Midbrain (tissue), 1 donor: ENCODE results near the gene RASGEF1C.
A peak's percentile ranks its signal among the peaks of the same experiment; 100 is the strongest.
"Not testable (repeated sequence)": the region's sequence is repeated elsewhere in the genome, so short reads cannot be mapped to it uniquely, and the experiment has no call there.

ENCODE experiments used
- DNase-seq: peaks from one replicate; lab custom pipeline; 2025; lab: John Stamatoyannopoulos, UW

The RASGEF1C gene

DNA sequence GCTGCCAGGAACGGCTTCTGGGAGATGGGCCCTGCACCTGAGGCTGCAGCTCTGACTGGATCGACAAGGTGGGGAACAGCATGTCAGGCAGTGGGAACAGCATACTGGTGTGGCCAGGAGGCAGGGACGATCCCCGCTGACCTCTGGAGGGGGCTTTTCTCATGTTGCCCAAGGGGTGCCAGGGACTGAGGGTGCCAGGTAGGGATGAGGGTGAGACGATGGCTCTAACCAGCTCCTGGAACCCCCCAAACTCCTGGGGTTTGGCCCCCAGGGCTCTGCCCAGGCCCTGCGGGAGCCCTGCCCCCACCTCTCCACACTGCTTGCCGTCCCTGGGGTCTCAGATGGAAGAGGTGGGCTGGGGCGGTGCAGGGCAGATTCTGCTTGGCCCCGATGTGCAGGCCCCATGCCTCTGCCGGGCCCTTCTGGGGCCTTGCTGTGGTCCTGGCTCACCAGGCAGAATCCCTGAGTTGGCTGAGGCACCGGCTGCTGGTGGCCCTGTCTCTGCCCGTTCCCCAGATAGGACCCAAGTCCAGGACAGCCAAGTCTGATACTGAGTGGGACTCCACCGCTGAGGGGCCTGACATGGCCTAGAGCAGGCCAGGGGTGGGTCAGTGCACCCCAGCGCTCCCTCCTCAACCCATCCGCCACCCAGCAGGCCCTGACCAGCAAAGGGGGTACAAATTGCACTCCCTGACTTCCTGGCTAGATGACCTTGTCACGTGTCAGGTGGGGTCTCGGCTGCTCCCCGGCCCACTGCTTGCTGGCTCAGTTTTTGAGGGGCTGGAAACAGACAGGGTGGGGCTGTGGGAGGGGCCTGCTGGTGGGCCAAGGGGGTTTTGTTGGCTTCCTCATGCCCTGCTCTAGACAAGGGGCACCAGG is 109.0 kb downstream of the RASGEF1C start:
- DNase-seq: no peak

- DNase-seq: no peak
These were observed 109.8 kb downstream of the RASGEF1C start for GRCh38 chr5:180098991-180099732.

GRCh38 chr5:180098526-180098925 is 110.5 kb downstream of the RASGEF1C start:
- no peak for DNase-seq

- no peak for DNase-seq
These were observed 111.1 kb downstream of the RASGEF1C start for GRCh38 chr5:180097926-180098325.

GRCh38 chr5:180097163-180097894 is 111.7 kb downstream of the RASGEF1C start:
- no peak for DNase-seq

DNA sequence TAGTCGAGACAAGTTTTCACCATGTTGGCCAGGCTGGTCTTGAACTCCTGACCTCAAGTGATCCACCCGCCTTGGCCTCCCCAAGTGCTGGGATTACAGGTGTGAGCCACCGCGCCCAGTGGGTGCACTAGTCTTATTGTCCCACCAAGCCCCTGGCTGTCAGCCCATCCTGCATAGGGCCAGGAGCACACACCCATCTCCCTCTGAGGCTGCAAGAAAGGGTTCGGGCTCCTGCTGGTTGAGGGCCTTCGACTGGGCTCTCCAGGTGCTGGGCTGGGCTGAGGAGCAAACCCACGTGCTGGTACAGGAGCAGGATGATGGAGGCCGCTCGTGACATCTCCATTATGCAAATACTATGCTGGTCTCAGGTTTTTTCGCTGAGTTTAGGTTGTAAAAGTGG is 112.4 kb downstream of the RASGEF1C start:
- no peak for DNase-seq

GRCh38 chr5:180095545-180095944 is 113.5 kb downstream of the RASGEF1C start:
- DNase-seq: no peak

DNA sequence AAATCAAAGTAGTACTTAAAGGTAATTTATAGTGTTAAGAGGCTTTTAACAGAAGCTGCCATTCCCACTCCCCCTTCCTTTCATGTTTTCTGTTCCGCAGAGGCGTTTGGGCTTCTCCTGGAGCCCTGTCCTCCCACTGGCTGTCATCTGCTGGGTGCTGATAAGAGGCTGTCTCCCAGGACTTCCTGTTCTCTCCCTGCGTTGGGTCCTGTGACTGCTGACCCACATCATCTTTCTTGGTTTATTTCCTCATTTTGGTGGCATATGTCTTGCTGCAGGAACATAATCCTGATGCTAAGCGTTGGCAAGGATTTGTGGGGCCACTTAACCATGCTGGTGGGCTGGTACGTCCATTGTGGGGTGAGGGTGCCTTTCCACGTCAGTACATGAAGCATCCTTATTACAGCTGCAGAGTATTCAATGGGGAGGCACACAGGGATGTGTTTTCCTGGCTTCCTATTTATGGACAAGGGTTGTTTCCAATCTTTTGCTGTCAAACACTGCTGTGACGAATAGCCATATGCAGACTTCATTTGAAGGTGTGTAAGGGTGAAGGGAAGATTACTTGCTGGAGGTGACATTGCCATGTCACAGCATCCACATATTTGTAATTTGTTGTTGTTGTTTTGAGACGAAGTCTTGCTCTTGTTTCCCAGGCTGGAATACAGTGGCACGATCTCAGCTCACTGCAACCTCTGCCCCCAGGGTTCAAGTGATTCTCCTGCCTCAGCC is 115.2 kb downstream of the RASGEF1C start:
- peak; percentile 42 for DNase-seq

DNA sequence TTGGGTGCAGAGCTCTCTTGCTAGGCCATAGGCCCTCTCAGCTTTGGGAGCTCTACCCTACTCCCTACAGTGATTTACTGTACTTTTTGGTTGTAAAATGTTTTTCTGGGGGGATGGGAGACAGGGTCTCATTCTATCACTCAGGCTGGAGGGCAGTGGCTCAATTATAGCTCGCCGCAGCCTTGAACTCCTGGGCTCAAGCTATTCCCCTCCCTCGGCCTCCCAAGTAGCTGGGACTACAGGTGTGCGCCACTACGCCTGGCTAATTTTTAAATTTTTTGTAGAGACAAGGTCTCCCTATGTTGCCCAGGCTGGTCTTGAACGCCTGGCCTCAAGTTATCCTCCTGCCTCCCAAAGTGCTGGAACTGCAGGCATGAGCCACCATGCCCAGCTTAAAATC is 115.8 kb downstream of the RASGEF1C start:
- DNase-seq: no peak

- DNase-seq: peak; percentile 29
These were observed 118.1 kb downstream of the RASGEF1C start for GRCh38 chr5:180090769-180091546.

- DNase-seq: peak; percentile 73
These were observed 118.8 kb downstream of the RASGEF1C start for GRCh38 chr5:180090098-180090768.

- DNase-seq: not testable (repeated sequence)
These were observed 119.4 kb downstream of the RASGEF1C start for GRCh38 chr5:180089628-180090027.

- no peak for DNase-seq
These were observed 120.5 kb downstream of the RASGEF1C start for GRCh38 chr5:180088561-180088960.

DNA sequence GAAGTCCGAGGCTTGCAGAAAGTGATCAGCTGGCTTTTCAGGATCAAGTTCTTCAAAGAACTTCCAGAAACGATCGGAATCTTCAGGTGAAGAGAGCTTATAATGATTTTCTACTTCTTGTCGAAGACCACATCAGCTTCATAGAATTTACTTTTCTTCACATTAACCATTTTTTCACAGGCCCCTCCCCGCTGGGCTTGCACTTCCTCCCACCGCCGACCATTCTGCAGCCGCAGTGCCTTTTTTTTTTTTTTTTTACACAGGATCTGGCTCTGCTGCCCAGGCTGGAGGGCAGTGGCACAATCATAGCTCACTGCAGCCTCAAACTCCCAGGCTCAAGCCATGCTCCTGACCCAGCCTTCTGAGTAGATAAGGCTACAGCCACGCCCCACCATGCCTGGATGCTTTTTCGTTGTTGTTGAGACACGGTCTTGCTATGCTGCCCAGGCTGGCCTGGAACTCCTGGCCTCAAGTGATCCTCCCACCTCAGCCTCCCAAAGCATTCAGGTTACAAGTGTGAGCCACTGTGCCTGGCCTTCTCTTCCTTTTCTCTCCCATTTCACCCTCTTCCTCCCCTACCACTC is 122.1 kb downstream of the RASGEF1C start:
- no peak for DNase-seq

DNA sequence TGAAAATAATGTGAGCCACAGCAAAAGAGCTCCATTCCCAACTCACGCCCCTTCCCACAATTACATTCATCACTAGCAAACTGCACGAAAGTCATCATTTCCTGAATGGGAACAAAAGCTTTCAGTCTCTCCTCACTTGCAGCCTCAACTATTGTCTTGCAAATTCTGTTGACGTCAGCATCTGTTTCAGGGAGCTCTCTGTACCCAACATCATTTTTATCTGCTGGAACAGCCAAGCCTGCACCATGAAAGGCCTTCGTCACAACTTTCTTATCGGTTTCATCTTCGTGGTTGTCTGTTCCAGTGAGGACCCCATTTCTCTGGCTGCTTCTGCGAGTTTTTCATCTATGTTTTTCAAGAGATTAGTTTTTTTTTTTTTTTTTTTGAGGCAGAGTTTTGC is 123.2 kb downstream of the RASGEF1C start:
- peak; percentile 61 for DNase-seq

- DNase-seq: no peak
These were observed 124.1 kb downstream of the RASGEF1C start for GRCh38 chr5:180084638-180085561.

- no peak for DNase-seq
These were observed 125.4 kb downstream of the RASGEF1C start for GRCh38 chr5:180083529-180084060.

- no peak for DNase-seq
These were observed 126.2 kb downstream of the RASGEF1C start for GRCh38 chr5:180082633-180083420.
